Subcutaneous adipose tissue (tissue), 4 donors: ENCODE measurements around the gene SOWAHD. TPM values are rescaled to one million over a fixed set of nuclear protein-coding genes. Genes with fewer than 3 reads are reported as not detected.

Experiments used
- total RNA-seq, 4 donors: library from RNA; depleted of rRNA; stranded (reverse); fragments of >200 nt; gene quantifications; one replicate each; pipeline ENCODE4 v1.1.0, GENCODE V29; 2016
- TF ChIP-seq, protein P1 (sequence below): fragments of 450-650 bp; IDR thresholded peaks from one replicate; pipeline ENCODE4 v1.5.1; 2016; ENCODE audit warnings: low read depth, mild to moderate bottlenecking, control low read depth, antibody characterized with exemption, moderate library complexity

The SOWAHD gene, protein sequence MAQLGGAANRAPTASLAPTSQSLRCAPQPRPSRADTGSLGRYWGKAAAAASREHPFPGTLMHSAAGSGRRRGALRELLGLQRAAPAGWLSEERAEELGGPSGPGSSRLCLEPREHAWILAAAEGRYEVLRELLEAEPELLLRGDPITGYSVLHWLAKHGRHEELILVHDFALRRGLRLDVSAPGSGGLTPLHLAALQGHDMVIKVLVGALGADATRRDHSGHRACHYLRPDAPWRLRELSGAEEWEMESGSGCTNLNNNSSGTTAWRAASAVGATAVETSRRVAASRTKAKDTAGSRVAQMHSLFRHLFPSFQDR
- 1 to 10 TPM in 2 of 4 donors, not detected in 2; 1.5 to 3.4 TPM for total RNA-seq

DNA sequence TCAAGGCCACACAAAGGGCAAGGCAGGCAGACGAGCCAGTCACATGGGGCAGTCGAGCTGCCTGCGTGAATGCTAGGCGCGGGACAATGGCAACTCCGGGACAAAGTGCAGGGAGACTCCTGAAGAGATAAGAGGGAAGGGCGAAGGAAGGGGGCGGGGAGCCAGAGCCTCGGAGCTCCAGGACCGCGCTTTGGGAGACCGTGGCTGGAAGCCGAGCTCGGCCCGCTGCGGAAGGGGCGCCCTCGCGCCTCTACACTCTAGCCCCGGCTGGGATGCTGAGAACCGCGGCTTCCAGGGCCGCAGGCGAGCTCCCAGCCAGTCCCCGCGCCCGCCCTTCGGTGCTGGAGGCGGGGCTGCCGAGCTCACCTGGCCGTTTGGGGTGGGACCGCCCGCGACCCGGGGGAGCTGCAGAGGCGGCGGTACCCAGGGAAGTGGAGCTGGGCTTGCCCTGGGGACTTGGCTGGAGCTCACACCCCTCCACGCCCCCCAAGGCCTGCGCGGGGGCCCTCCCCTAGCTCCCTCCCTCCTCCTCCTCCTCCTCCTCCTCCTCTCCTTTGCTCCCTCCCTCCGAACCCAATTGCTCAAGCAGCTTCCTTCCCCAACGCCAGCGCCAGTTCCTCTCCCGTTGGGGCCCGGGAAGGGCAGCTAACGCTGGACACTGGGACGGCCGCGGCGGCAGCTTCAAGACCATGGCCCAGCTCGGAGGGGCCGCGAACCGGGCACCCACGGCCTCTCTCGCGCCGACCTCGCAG lies at the start of gene SOWAHD:
SOWAHD (plus strand) TSS at position 610 of the 752 bp plus-strand sequence; CDS start at position 690, 80 bp downstream.
- TF ChIP-seq, protein P1, sequence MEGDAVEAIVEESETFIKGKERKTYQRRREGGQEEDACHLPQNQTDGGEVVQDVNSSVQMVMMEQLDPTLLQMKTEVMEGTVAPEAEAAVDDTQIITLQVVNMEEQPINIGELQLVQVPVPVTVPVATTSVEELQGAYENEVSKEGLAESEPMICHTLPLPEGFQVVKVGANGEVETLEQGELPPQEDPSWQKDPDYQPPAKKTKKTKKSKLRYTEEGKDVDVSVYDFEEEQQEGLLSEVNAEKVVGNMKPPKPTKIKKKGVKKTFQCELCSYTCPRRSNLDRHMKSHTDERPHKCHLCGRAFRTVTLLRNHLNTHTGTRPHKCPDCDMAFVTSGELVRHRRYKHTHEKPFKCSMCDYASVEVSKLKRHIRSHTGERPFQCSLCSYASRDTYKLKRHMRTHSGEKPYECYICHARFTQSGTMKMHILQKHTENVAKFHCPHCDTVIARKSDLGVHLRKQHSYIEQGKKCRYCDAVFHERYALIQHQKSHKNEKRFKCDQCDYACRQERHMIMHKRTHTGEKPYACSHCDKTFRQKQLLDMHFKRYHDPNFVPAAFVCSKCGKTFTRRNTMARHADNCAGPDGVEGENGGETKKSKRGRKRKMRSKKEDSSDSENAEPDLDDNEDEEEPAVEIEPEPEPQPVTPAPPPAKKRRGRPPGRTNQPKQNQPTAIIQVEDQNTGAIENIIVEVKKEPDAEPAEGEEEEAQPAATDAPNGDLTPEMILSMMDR = no peak

DNA sequence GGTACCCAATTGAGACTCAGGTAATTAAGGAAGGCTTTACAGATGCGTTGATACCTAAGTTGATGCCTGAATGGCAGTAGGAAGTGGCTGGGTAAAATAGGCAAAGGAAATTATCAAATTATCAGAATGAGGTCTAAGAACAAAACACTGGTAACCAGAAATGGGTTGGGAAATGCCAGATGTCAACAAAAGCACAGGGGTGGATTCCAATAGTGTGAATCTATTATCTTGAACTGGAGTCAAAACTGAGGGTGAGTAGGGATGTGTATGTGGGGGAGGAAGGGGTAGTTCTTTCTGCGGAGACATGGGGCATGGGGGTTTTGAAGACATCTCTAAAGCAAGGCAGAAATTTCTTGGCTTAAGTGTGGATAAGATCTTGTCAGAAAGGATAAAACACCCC lies 49.5 kb upstream of the SOWAHD start:
- TF ChIP-seq, protein P1 = no peak

DNA sequence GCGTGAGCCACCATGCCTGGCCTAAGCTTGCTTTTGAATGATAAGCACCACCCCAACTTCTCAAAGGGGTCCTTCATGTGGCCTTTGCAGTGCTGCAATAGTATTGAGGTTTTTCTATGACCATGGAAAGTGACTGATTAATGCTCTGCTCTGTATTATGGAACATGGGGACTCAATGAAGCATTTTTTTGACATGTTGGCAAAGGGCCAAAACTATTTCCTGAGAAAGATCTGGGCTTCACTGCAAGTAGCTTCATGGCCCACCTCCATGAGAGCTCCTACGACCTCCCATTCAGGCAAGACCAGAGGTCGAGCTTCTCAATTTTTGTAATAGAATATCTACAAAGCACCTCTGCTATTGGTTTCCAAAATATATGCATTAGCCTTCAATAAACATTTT lies 48.8 kb upstream of the SOWAHD start:
- TF ChIP-seq, protein P1 = no peak

DNA sequence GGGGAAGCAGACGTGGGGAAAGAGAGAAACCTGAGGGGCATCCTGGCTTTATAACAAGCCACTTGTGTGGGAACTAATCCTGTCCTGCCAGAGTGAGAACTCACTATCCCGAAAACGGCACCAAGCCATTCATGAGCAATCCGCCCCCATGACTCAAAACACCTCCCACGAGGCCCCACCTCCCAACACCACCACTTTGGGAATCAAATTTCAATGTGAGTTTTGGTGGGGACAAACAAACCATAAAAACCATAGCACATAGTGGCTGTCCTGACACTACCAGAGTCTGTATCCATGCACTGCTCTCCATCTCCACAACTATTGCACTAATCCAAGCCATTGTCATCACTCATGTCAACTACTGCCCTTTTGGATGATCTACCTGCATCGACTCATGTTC lies 36.9 kb upstream of the SOWAHD start:
- TF ChIP-seq, protein P1 = no peak

DNA sequence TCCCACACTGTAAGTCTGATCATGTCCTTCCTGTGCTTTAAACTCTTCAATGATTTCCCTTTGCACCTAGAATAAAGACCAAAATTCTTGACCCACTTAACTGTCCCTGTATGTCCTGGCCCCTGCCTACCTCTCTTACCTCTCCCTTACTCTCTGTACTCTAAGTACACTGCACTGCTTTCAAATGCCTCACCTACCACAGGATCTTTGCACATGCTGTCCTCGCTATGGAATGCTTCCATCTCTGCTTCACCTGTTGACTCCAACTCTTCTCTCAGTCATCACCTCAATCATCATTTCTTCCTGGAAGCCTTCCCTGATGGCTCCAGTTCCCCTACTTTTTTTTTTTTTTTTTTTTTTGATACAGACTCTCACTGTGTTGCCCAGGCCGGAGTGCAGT lies 36.5 kb upstream of the SOWAHD start:
- TF ChIP-seq, protein P1 = no peak

DNA sequence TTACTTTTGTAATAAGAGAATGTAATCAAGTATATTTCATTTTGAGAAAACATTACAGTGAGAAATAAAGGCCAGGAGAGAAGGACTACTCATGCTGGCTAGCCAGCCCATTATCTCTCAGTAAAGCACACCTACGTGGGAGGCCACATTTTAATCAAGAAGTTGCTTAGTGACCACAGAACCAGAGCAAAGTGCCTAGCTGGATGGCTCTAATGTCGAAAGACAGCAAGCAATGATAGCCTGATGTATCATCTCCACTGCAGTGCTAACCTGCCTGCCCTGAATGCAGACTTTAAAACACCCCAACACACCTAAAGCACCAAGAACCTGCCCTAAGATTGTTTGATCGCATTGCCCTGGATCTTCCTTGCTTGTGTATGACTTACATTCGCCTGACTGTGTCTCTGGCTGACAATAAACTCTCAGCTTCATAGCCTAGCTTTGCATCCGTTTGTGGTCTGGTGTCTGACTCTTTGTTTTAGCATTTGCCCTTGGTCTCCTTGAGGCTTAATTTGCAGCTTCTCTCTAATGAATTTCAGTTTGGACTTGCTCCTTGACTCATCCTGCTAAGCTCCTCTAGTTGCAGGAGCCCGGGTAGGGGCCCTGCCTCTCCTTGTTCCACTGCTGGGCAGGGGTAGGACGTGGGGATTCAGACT lies 31.4 kb upstream of the SOWAHD start:
- TF ChIP-seq, protein P1 = no peak

DNA sequence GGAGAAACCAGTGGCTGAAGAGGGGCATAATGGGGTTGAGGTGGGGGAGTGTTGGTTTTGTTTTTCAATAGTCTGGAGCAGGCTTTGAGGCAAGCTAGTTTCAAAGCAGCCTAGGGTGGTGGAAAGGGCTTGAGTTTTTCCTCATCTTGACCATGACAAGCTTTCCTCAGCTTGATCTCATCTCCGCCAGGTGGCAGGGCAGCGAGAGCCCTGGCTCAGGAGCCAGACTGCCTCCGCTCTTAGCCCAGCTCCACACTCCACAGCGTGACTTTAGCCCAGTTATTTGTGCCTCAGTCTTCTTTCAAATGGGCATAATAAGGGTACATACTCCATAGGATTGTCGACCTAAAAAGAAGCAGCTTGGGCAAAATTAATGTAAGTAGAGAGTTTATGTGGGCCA lies 29.9 kb upstream of the SOWAHD start:
- TF ChIP-seq, protein P1 = no peak
